ENCODE data around the gene PEX7.

The PEX7 gene

DNA sequence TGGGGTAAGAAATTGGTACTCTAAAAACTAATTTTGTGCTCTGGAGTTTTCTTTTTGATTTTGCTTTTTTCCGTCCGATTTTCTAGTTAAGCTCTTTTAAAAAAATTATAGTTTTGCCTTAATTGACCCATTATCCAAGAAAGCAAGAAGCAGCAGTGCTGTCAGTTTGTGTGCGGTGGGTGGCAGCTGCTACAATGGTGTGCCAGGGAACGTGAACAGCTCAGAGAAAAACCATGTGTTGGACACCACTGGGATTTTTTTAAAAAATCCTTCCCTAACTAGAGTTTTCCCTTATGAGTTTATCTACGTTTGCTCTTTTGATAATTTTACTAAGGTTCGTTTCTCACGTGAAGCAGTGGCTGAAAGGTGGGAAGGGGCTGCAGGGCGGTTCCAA lies 38.1 kb upstream of the PEX7 start:
- Histone ChIP-seq H3K4me2 (ENCODE audit: low read depth, low read length, poor library complexity, severe bottlenecking) (peak overlapping the region; percentile 72), H3K27me3 (ENCODE audit: insufficient read depth, low read length, poor library complexity, severe bottlenecking) (no peaks in the 10 kb centered on the region), H3K9me3 (ENCODE audit: insufficient read depth, low read depth, low read length) (no peaks in the 10 kb centered on the region), H3K4me1 (ENCODE audit: insufficient read depth, low read length, poor library complexity, severe bottlenecking) (peaks cover 40% of the 10 kb centered on the region), H3K79me2 (ENCODE audit: insufficient read depth, low read length) (no peaks in the 10 kb centered on the region), H3K9me2 (replicated peaks; ENCODE audit: low read depth, low read length) (no peaks in the 10 kb centered on the region), H3K9ac (ENCODE audit: low read depth, low read length, poor library complexity, severe bottlenecking) (peak overlapping the region; percentile 59), H4K20me1 (ENCODE audit: insufficient read depth, low read length, poor library complexity, severe bottlenecking) (no peaks in the 10 kb centered on the region), H3K4me3 (ENCODE audit: low read length, poor library complexity, severe bottlenecking) (peak overlapping the region; percentile 67), H2AFZ (ENCODE audit: low read length) (peak overlapping the region; percentile 83), H3F3A (ENCODE audit: low read depth) (no peaks in the 10 kb centered on the region; the same call in 1 of the 2 replicates), H3K36me3 (ENCODE audit: insufficient read depth, low read length) (no peaks in the 10 kb centered on the region)
- TF ChIP-seq EZH2phosphoT487 (IDR thresholded peaks at IDR 0.05; ENCODE audit: borderline replicate concordance) (no peak), CTCF (conservative IDR thresholded peaks at IDR 0.05; ENCODE audit: low read length) (no peak)

GRCh38 chr6:136784910-136785746 lies 37.3 kb upstream of the PEX7 start:
- no peaks in the 10 kb centered on the region for H3K9me3 ChIP-seq (ENCODE audit: insufficient read depth, low read depth, low read length)
- H3K4me1 ChIP-seq (ENCODE audit: insufficient read depth, low read length, poor library complexity, severe bottlenecking), result peaks cover 40% of the 10 kb centered on the region
- H3K79me2 ChIP-seq (ENCODE audit: insufficient read depth, low read length), result no peaks in the 10 kb centered on the region
- H2AFZ ChIP-seq (ENCODE audit: low read length), result peak overlapping the region; percentile 49
- peak overlapping the region; percentile 67 for H3K4me3 ChIP-seq (ENCODE audit: low read length, poor library complexity, severe bottlenecking)
- no peaks in the 10 kb centered on the region for H3K9me2 ChIP-seq (replicated peaks; ENCODE audit: low read depth, low read length)
- H4K20me1 ChIP-seq (ENCODE audit: insufficient read depth, low read length, poor library complexity, severe bottlenecking), result no peaks in the 10 kb centered on the region
- H3F3A ChIP-seq (ENCODE audit: low read depth), result no peaks in the 10 kb centered on the region; the same call in 1 of the 2 replicates
- H3K27me3 ChIP-seq (ENCODE audit: insufficient read depth, low read length, poor library complexity, severe bottlenecking), result no peaks in the 10 kb centered on the region
- H3K9ac ChIP-seq (ENCODE audit: low read depth, low read length, poor library complexity, severe bottlenecking), result peak overlapping the region; percentile 59
- peak overlapping the region; percentile 72 for H3K4me2 ChIP-seq (ENCODE audit: low read depth, low read length, poor library complexity, severe bottlenecking)
- no peaks in the 10 kb centered on the region for H3K36me3 ChIP-seq (ENCODE audit: insufficient read depth, low read length)
- no peak for TF ChIP-seq CTCF (conservative IDR thresholded peaks at IDR 0.05; ENCODE audit: low read length)

- no peak overlapping the region for H3K4me3 ChIP-seq (ENCODE audit: low read length, poor library complexity, severe bottlenecking)
- no peak overlapping the region for H3K9ac ChIP-seq (ENCODE audit: low read depth, low read length, poor library complexity, severe bottlenecking)
- no peaks in the 10 kb centered on the region for H3K27me3 ChIP-seq (ENCODE audit: insufficient read depth, low read length, poor library complexity, severe bottlenecking)
- H2AFZ ChIP-seq (ENCODE audit: low read length), result no peak overlapping the region
- H3K79me2 ChIP-seq (ENCODE audit: insufficient read depth, low read length), result no peaks in the 10 kb centered on the region
- no peaks in the 10 kb centered on the region for H3K9me2 ChIP-seq (replicated peaks; ENCODE audit: low read depth, low read length)
- no peaks in the 10 kb centered on the region for H3K36me3 ChIP-seq (ENCODE audit: insufficient read depth, low read length)
- no peaks in the 10 kb centered on the region for H4K20me1 ChIP-seq (ENCODE audit: insufficient read depth, low read length, poor library complexity, severe bottlenecking)
- no peak for TF ChIP-seq EZH2phosphoT487 (IDR thresholded peaks at IDR 0.05; ENCODE audit: borderline replicate concordance)
- no peak for TF ChIP-seq CTCF (conservative IDR thresholded peaks at IDR 0.05; ENCODE audit: low read length)
- H3K9me3 ChIP-seq (ENCODE audit: insufficient read depth, low read depth, low read length), result no peaks in the 10 kb centered on the region
- no peaks in the 10 kb centered on the region for H3F3A ChIP-seq (ENCODE audit: low read depth)
- no peak overlapping the region for H3K4me2 ChIP-seq (ENCODE audit: low read depth, low read length, poor library complexity, severe bottlenecking)
- peaks cover 40% of the 10 kb centered on the region for H3K4me1 ChIP-seq (ENCODE audit: insufficient read depth, low read length, poor library complexity, severe bottlenecking)
Measured at GRCh38 chr6:136786658-136787057, 35.7 kb upstream of the PEX7 start.

Data from Loucy (cell line).